Sigmoid colon (tissue), 4 donors: ENCODE results near the gene XIRP2.

ENCODE experiments used
- EP300 ChIP-seq, 4 donors: sonication (generic); formaldehyde crosslinking; IDR thresholded peaks; one replicate each; pipeline ENCODE4 v1.6.1; 2017; ENCODE audit warnings: antibody characterized with exemption in 4 of 4
- POLR2A ChIP-seq, 2 donors: fragments of 450-650 bp; IDR thresholded peaks; one replicate each; pipeline ENCODE4 v1.6.1; 2016; ENCODE audit warnings: antibody characterized with exemption in 2 of 2, mild to moderate bottlenecking in 2 of 2, moderate library complexity in 2 of 2
- POLR2AphosphoS5 ChIP-seq, 4 donors: sonication (generic); formaldehyde crosslinking; IDR thresholded peaks; one replicate each; pipeline ENCODE4 v1.6.1; 2017; ENCODE audit warnings: antibody characterized with exemption in 4 of 4
- TF ChIP-seq, protein P1 (sequence below), 4 experiments: fragments of 450-650 bp in 3 of 4; fragments of 200-600 bp in 1 of 4; IDR thresholded peaks; one replicate each; pipeline ENCODE4 v1.5.1; 2016 to 2019; ENCODE audit warnings: antibody characterized with exemption in 4 of 4, mild to moderate bottlenecking in 3 of 4, moderate library complexity in 2 of 4

DNA sequence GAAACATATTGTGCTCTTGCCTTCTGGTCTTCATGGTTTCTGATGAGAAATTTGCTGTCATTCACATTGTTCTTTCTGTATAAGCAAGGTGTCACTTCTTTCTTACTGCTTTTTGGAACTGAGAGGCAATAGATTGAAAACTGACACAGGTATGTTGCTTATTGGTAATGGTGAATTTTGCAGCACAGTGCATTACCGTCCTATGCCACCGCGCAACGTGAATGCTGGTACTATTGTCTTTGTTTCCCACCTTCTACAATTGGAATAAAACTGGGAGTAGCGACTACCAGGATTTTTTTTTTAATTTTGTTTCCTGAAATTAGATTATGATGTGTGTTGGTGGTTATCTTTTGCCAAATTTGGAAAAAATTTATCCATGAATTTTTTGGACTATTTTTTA lies 11.4 kb downstream of the XIRP2 start:
- TF ChIP-seq EP300 (IDR thresholded peaks at IDR 0.05), result no peak
- TF ChIP-seq, protein P1, sequence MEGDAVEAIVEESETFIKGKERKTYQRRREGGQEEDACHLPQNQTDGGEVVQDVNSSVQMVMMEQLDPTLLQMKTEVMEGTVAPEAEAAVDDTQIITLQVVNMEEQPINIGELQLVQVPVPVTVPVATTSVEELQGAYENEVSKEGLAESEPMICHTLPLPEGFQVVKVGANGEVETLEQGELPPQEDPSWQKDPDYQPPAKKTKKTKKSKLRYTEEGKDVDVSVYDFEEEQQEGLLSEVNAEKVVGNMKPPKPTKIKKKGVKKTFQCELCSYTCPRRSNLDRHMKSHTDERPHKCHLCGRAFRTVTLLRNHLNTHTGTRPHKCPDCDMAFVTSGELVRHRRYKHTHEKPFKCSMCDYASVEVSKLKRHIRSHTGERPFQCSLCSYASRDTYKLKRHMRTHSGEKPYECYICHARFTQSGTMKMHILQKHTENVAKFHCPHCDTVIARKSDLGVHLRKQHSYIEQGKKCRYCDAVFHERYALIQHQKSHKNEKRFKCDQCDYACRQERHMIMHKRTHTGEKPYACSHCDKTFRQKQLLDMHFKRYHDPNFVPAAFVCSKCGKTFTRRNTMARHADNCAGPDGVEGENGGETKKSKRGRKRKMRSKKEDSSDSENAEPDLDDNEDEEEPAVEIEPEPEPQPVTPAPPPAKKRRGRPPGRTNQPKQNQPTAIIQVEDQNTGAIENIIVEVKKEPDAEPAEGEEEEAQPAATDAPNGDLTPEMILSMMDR (IDR thresholded peaks at IDR 0.05), result no peak
- TF ChIP-seq POLR2A (IDR thresholded peaks at IDR 0.05), result no peak
- TF ChIP-seq POLR2AphosphoS5 (IDR thresholded peaks at IDR 0.05), result no peak
